ENCODE data around the gene COL6A3. TPM values are rescaled to one million over a fixed set of nuclear protein-coding genes. Genes with fewer than 3 reads are reported as not detected.

Gene COL6A3
- total RNA-seq, 1 experiment from 2014 or later, result 45.0 TPM

DNA sequence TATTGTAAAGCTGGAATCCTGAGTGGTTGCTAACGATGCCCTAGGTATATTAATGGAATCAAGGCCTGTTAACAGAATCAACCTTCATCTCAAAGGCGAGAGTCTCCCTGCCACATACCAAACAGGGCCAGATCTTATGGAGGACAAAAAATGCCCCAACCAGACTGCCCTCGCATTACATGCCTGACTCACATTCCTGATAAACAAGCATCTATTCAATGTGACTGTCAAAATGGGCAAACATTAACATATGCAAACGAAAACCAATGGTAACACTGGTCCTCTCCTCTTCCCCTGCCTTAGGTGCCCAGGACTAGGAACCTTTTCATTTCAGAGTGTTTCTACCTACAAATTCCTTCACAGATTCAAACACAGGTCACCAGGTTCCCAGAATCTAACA lies 83.4 kb downstream of the COL6A3 start:
- H3K4me2 ChIP-seq (ENCODE audit: low read length), result no peak overlapping the region
- H3K9me2 ChIP-seq (replicated peaks; ENCODE audit: low read length), result no peaks in the 10 kb centered on the region
- intact Hi-C loops (cut with micrococcal nuclease), result no loop called here
- no peak overlapping the region for H2AFZ ChIP-seq (ENCODE audit: low read length)
- DNase-seq (no peak), ATAC-seq (no peak)
- no peaks in the 10 kb centered on the region; the same call in 1 of the 2 replicates for H3K36me3 ChIP-seq (ENCODE audit: low read depth, low read length)
- H3K4me3 ChIP-seq (ENCODE audit: low read length), result no peak overlapping the region
- no peak overlapping the region for H3K27ac ChIP-seq (ENCODE audit: low read length)
- no TSS peak for BruUV-seq (replicated peaks)
- H4K20me1 ChIP-seq (ENCODE audit: low read length), result no peaks in the 10 kb centered on the region
- H3K9me3 ChIP-seq (ENCODE audit: low read length), result no peaks in the 10 kb centered on the region
- no peak overlapping the region for H3K9ac ChIP-seq (ENCODE audit: low read length)
- no peaks in the 10 kb centered on the region for H3K4me1 ChIP-seq (ENCODE audit: insufficient read depth, low read length)
- H3K27me3 ChIP-seq (ENCODE audit: low read length), result no peaks in the 10 kb centered on the region
- no peaks in the 10 kb centered on the region for H3K79me2 ChIP-seq (ENCODE audit: low read length)
- TF ChIP-seq EZH2phosphoT487 (IDR thresholded peaks at IDR 0.05; ENCODE audit: borderline replicate concordance, low read length), result no peak
- TF ChIP-seq, protein P1, sequence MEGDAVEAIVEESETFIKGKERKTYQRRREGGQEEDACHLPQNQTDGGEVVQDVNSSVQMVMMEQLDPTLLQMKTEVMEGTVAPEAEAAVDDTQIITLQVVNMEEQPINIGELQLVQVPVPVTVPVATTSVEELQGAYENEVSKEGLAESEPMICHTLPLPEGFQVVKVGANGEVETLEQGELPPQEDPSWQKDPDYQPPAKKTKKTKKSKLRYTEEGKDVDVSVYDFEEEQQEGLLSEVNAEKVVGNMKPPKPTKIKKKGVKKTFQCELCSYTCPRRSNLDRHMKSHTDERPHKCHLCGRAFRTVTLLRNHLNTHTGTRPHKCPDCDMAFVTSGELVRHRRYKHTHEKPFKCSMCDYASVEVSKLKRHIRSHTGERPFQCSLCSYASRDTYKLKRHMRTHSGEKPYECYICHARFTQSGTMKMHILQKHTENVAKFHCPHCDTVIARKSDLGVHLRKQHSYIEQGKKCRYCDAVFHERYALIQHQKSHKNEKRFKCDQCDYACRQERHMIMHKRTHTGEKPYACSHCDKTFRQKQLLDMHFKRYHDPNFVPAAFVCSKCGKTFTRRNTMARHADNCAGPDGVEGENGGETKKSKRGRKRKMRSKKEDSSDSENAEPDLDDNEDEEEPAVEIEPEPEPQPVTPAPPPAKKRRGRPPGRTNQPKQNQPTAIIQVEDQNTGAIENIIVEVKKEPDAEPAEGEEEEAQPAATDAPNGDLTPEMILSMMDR (conservative IDR thresholded peaks at IDR 0.05; ENCODE audit: low read depth, low read length), result no peak
- no peak for TF ChIP-seq EZH2 (IDR thresholded peaks at IDR 0.05; ENCODE audit: low read length, unreplicated experiment)
- CTCF ChIA-PET, result no interaction called here
- H3F3A ChIP-seq (ENCODE audit: low read length, unreplicated experiment), result no peaks in the 10 kb centered on the region
- POLR2A ChIA-PET (ENCODE audit: unreplicated experiment), result no interaction called here

DNA sequence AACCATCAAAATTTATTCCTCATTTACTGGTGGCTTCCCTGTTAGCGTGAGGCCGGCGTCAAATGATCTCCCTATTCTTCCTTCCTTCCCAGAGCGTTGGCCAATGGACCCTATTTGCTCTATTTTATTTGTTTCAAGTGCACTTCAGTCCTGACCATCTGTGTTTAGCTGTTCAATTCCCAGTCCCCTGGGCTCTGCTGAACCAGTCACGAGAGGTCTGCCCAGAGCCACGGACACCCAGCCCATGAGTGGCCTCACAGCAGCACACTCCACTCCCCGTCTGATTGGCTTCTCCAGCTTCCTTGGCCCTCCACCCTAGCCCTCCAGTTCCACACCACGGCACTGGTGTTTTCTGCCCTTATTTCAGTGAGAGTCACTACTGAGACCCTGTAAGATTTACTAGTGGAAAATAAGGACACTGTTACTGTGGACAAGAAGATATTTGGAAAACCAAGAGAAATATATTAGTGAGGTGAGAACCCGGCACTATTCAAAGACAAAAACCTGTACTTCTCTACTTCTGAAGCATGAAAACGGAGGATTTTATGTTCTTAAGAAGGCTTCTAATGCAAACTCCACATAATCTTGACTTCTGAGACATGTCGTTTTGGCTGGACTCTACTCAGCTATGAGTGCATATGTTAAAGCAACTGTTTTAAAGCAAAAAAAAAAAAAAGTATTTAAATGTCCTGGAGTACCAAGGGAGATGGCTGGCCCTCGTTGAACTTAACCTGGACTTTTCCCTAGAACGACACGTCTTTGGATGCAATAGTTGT lies 86.6 kb downstream of the COL6A3 start:
- ATAC-seq, result no peak
- H2AFZ ChIP-seq (ENCODE audit: low read length), result no peak overlapping the region
- CTCF ChIA-PET, result no interaction called here

More for the DNA sequence above, 86.6 kb downstream of the COL6A3 start:
- no peaks in the 10 kb centered on the region for H3K36me3 ChIP-seq (ENCODE audit: low read depth, low read length)
- POLR2A ChIA-PET (ENCODE audit: unreplicated experiment), result no interaction called here
- no peak overlapping the region for H3K9ac ChIP-seq (ENCODE audit: low read length)
- no peaks in the 10 kb centered on the region for H4K20me1 ChIP-seq (ENCODE audit: low read length)
- H3F3A ChIP-seq (ENCODE audit: low read length, unreplicated experiment), result no peaks in the 10 kb centered on the region
- no peaks in the 10 kb centered on the region for H3K27me3 ChIP-seq (ENCODE audit: low read length)
- H3K4me1 ChIP-seq (ENCODE audit: insufficient read depth, low read length), result no peaks in the 10 kb centered on the region
- intact Hi-C loops (cut with micrococcal nuclease), result no loop called here
- no peak overlapping the region for H3K4me2 ChIP-seq (ENCODE audit: low read length)
- TF ChIP-seq, protein P1 (conservative IDR thresholded peaks at IDR 0.05; ENCODE audit: low read depth, low read length), result no peak
- TF ChIP-seq EZH2phosphoT487 (IDR thresholded peaks at IDR 0.05; ENCODE audit: borderline replicate concordance, low read length), result no peak
- TF ChIP-seq EZH2 (IDR thresholded peaks at IDR 0.05; ENCODE audit: low read length, unreplicated experiment), result no peak
- no peak overlapping the region for H3K4me3 ChIP-seq (ENCODE audit: low read length)
- no peaks in the 10 kb centered on the region for H3K9me3 ChIP-seq (ENCODE audit: low read length)
- H3K9me2 ChIP-seq (replicated peaks; ENCODE audit: low read length), result no peaks in the 10 kb centered on the region
- no peak for DNase-seq
- no TSS peak for BruUV-seq (replicated peaks)
- no peak overlapping the region for H3K27ac ChIP-seq (ENCODE audit: low read length)
- no peaks in the 10 kb centered on the region for H3K79me2 ChIP-seq (ENCODE audit: low read length)

All from PC-3 (cell line).